Neutrophil (primary cell): ENCODE results near the gene KLHDC4.
"Not testable (repeated sequence)": the region's sequence is repeated elsewhere in the genome, so short reads cannot be mapped to it uniquely, and the experiment has no call there.

Source experiments
- H3K27ac ChIP-seq: fragments of 200-600 bp; sonication (generic); 2 replicates; pipeline ENCODE4 v1.5.1; 2016; ENCODE audit warnings: mild to moderate bottlenecking, moderate library complexity
- H3K27me3 ChIP-seq: fragments of 200-600 bp; sonication (generic); 2 replicates; pipeline ENCODE4 v1.6.0; 2016; ENCODE audit warnings: mild to moderate bottlenecking
- H3K36me3 ChIP-seq: fragments of 200-600 bp; sonication (generic); 2 replicates; pipeline ENCODE4 v1.5.1; 2017
- H3K4me1 ChIP-seq, 2 experiments: fragments of 200-600 bp in 1 of 2; sonication (generic) in 1 of 2; 1 replicate in 1 of 2; 2 replicates in 1 of 2; pipeline versions ENCODE4 v1.5.1 to v1.6.1; 2013 to 2016; ENCODE audit warnings: low read depth in 1 of 2, low read length in 1 of 2, mild to moderate bottlenecking in 1 of 2, moderate library complexity in 1 of 2; ENCODE audit not compliant: control insufficient read depth in 1 of 2, insufficient read depth in 1 of 2
- H3K4me3 ChIP-seq, 2 experiments: fragments of 200-600 bp in 1 of 2; sonication (generic) in 1 of 2; 1 replicate in 1 of 2; 2 replicates in 1 of 2; pipeline ENCODE4 v1.5.1; 2013 to 2016; ENCODE audit warnings: low read depth in 1 of 2, low read length in 1 of 2, mild to moderate bottlenecking in 1 of 2, moderate library complexity in 1 of 2
- H3K9me3 ChIP-seq: fragments of 200-600 bp; sonication (generic); 2 replicates; pipeline ENCODE4 v1.5.1; 2016
- CTCF ChIP-seq: fragments of 200-600 bp; sonication (generic); IDR thresholded peaks from 2 replicates; pipeline ENCODE4 v1.5.1; 2016; ENCODE audit warnings: antibody characterized with exemption

Gene KLHDC4

GRCh38 chr16:87780385-87780989, 14.7 kb upstream of the KLHDC4 start:
- H3K27ac ChIP-seq = peak overlapping the region; percentile 50
- no peaks in the 10 kb centered on the region for H3K36me3 ChIP-seq
- H3K4me3 ChIP-seq = no peak overlapping the region

GRCh38 chr16:87778830-87779579, 13.2 kb upstream of the KLHDC4 start:
- TF ChIP-seq CTCF = peak; percentile 99
- H3K27ac ChIP-seq = peak overlapping the region; percentile 73

More at GRCh38 chr16:87780385-87780989, 14.7 kb upstream of the KLHDC4 start:
- H3K27me3 ChIP-seq = no peaks in the 10 kb centered on the region
- no peak for TF ChIP-seq CTCF
- H3K4me1 ChIP-seq = peaks cover 32 to 34% of the 10 kb centered on the region in 2 experiments
- H3K9me3 ChIP-seq = no peaks in the 10 kb centered on the region

GRCh38 chr16:87778476-87778829, 12.7 kb upstream of the KLHDC4 start:
- no peaks in the 10 kb centered on the region for H3K27me3 ChIP-seq
- H3K9me3 ChIP-seq = no peaks in the 10 kb centered on the region
- H3K4me3 ChIP-seq = peak overlapping the region in 1 of 2 experiments; percentile 50
- no peak for TF ChIP-seq CTCF
- H3K4me1 ChIP-seq = peaks cover 32 to 34% of the 10 kb centered on the region in 2 experiments
- peak overlapping the region; percentile 73 for H3K27ac ChIP-seq
- H3K36me3 ChIP-seq = no peaks in the 10 kb centered on the region

More at GRCh38 chr16:87778830-87779579, 13.2 kb upstream of the KLHDC4 start:
- Histone ChIP-seq H3K4me1 (peaks cover 32 to 34% of the 10 kb centered on the region in 2 experiments), H3K9me3 (no peaks in the 10 kb centered on the region), H3K27me3 (no peaks in the 10 kb centered on the region), H3K36me3 (no peaks in the 10 kb centered on the region), H3K4me3 (peak overlapping the region; percentile 42 to 50)

GRCh38 chr16:87773836-87774235, 8.1 kb upstream of the KLHDC4 start:
- not testable (repeated sequence) for H3K36me3 ChIP-seq, H3K27me3 ChIP-seq, H3K4me3 ChIP-seq, H3K9me3 ChIP-seq, H3K27ac ChIP-seq
- peaks cover 12 to 17% of the 10 kb centered on the region in 2 experiments for H3K4me1 ChIP-seq

- not testable (repeated sequence) for H3K27ac ChIP-seq, H3K36me3 ChIP-seq, H3K9me3 ChIP-seq, H3K27me3 ChIP-seq, H3K4me3 ChIP-seq
- H3K4me1 ChIP-seq = peaks cover 11 to 15% of the 10 kb centered on the region in 2 experiments
Measured at GRCh38 chr16:87767456-87767855, 1.7 kb upstream of the KLHDC4 start.

GRCh38 chr16:87766485-87766797, 655 bp upstream of the KLHDC4 start:
- peaks cover 11 to 15% of the 10 kb centered on the region in 2 experiments for H3K4me1 ChIP-seq
- TF ChIP-seq CTCF = no peak
- no peaks in the 10 kb centered on the region for H3K27me3 ChIP-seq
- H3K27ac ChIP-seq = peak overlapping the region; percentile 92
- peaks cover 17% of the 10 kb centered on the region for H3K36me3 ChIP-seq
- no peaks in the 10 kb centered on the region for H3K9me3 ChIP-seq
- H3K4me3 ChIP-seq = peak overlapping the region; percentile 90 to 96
